ENCODE data around the gene GAGE10. TPM values are rescaled to one million over a fixed set of nuclear protein-coding genes. Genes with fewer than 3 reads are reported as not detected.

Gene GAGE10
- total RNA-seq, 1 experiment from 2014 or later: not detected

- TF ChIP-seq POLR2AphosphoS5 (IDR thresholded peaks at IDR 0.05; ENCODE audit: low read depth, low read length) (no peak), SIN3A (IDR thresholded peaks at IDR 0.05; ENCODE audit: borderline replicate concordance, insufficient read depth, low read depth, low read length) (no peak), CTCF (IDR thresholded peaks at IDR 0.05) (no peak), TCF7L2 (IDR thresholded peaks at IDR 0.05; ENCODE audit: low read depth, low read length) (no peak), REST (IDR thresholded peaks at IDR 0.05; ENCODE audit: insufficient read depth in 1 of 2, low read depth in 2 of 2, low read length in 1 of 2) (no peak)
- Histone ChIP-seq H3K4me3 (ENCODE audit: low read depth in 2 of 2, low read length in 2 of 2) (no peak overlapping the region), H3K9me3 (ENCODE audit: control insufficient read depth, insufficient read depth, low read depth, low read length) (no peaks in the 10 kb centered on the region), H3K27ac (ENCODE audit: low read length) (no peak overlapping the region), H3K36me3 (ENCODE audit: control insufficient read depth, insufficient read depth, low read length) (no peaks in the 10 kb centered on the region), H3K27me3 (ENCODE audit: control insufficient read depth, insufficient read depth, low read length) (no peaks in the 10 kb centered on the region), H3K4me1 (ENCODE audit: control insufficient read depth, insufficient read depth, low read length) (peaks cover 20% of the 10 kb centered on the region)
- BruUV-seq (replicated peaks): no TSS peak
- in situ Hi-C loops (cut with HindIII; ENCODE audit: low pct_unique_long_range_greater_than_20kb, low sequenced_read_pairs): no loop called here
- DNase-seq (ENCODE audit: low read depth, low spot score) (no peak), ATAC-seq (no peak)
- intact Hi-C loops (cut with micrococcal nuclease; ENCODE audit: unreplicated experiment): no loop called here
- CTCF ChIA-PET: no interaction called here
- POLR2A ChIA-PET: interaction anchor here (0.5 kb wide), 1 partner anchor 31 kb away, joined by 9 read pairs; no protein-coding TSS in a partner anchor
These were observed 31.0 kb upstream of the GAGE10 start for GRCh38 chrX:49272421-49272820.

GRCh38 chrX:49273181-49273727 lies 30.2 kb upstream of the GAGE10 start:
- H3K27me3 ChIP-seq (ENCODE audit: control insufficient read depth, insufficient read depth, low read length): no peaks in the 10 kb centered on the region
- in situ Hi-C loops (cut with HindIII; ENCODE audit: low pct_unique_long_range_greater_than_20kb, low sequenced_read_pairs) (no loop called here), intact Hi-C loops (cut with micrococcal nuclease; ENCODE audit: unreplicated experiment) (no loop called here)
- ChIA-PET CTCF (no interaction called here), POLR2A (no interaction called here)
- H3K9me3 ChIP-seq (ENCODE audit: control insufficient read depth, insufficient read depth, low read depth, low read length): no peaks in the 10 kb centered on the region
- ATAC-seq: no peak
- TF ChIP-seq TCF7L2 (IDR thresholded peaks at IDR 0.05; ENCODE audit: low read depth, low read length) (no peak), SIN3A (IDR thresholded peaks at IDR 0.05; ENCODE audit: borderline replicate concordance, insufficient read depth, low read depth, low read length) (no peak), CTCF (IDR thresholded peaks at IDR 0.05) (no peak), POLR2AphosphoS5 (IDR thresholded peaks at IDR 0.05; ENCODE audit: low read depth, low read length) (no peak), REST (IDR thresholded peaks at IDR 0.05; ENCODE audit: insufficient read depth in 1 of 2, low read depth in 2 of 2, low read length in 1 of 2) (no peak)
- no peak overlapping the region for H3K27ac ChIP-seq (ENCODE audit: low read length)
- H3K36me3 ChIP-seq (ENCODE audit: control insufficient read depth, insufficient read depth, low read length): no peaks in the 10 kb centered on the region
- BruUV-seq (replicated peaks): no TSS peak
- peaks cover 20% of the 10 kb centered on the region for H3K4me1 ChIP-seq (ENCODE audit: control insufficient read depth, insufficient read depth, low read length)
- no peak for DNase-seq (ENCODE audit: low read depth, low spot score)
- H3K4me3 ChIP-seq (ENCODE audit: low read depth in 2 of 2, low read length in 2 of 2): no peak overlapping the region

All from Panc1 (cell line).